ENCODE data around the gene TNFAIP1. TPM values are rescaled to one million over a fixed set of nuclear protein-coding genes. Genes with fewer than 3 reads are reported as not detected.

TNFAIP1 gene
- total and polyA plus RNA-seq, 9 donors = 21.7 to 37.3 (median 33.1) TPM

DNA sequence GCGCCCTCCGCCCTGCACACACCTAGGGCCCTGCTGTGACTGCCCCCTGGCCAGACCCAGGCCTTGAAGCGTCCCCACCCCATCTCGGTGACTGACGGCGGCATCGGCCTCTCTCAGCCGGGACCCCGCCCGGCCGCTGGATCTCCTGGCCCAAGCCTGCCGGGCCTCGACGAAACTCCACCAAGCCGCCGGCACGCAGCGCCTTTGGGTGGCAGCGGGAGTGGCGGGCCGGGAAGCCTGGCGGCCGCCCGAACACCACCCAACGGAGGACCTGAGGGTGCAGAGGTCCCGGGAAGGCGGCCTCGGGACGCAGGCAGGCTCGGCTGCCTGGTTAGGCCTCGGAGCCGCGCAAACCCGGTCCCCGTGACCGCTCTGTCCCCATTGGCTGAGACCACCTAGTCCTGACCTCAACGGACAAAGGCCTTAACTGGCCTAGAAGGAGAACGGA, 28.6 kb upstream of the TNFAIP1 start:
- 10% methylated on average over 38 of the region's 38 CpGs for WGBS (ENCODE audit: insufficient coverage)

DNA sequence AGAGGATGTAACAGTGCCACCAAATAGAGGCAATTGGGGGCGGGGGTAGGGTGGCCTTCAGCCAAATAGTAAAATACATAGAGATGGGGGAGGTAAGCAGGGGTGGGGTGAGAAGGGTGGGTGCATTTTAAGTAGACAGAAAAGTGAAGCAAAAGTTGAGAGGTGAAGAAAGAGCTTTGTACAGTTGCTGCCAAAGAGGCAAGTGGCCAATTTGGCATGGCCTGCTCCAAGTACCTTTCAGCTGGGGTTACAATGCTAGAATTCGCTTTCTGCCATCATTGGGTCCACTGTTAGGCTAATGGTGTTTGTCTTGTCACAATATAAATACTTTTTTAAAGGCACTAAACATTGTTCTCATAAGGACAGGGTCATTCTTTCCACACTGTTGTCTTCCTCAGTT, 21.7 kb upstream of the TNFAIP1 start:
- Histone ChIP-seq H3K4me3 (ENCODE audit: low read length) (no peak overlapping the region), H3K9me3 (replicated peaks; ENCODE audit: control insufficient read depth, low read depth, low read length) (no peaks in the 10 kb centered on the region), H3K27ac (ENCODE audit: low read length) (no peak overlapping the region), H3K36me3 (ENCODE audit: control insufficient read depth, insufficient read depth, low read length) (no peaks in the 10 kb centered on the region), H3K4me1 (ENCODE audit: control insufficient read depth, insufficient read depth, low read length) (peaks cover 8% of the 10 kb centered on the region), H3K27me3 (ENCODE audit: control insufficient read depth, insufficient read depth, low read length) (peaks cover 12% of the 10 kb centered on the region)
- WGBS (ENCODE audit: insufficient coverage) = 90% methylated on average over 1 of the region's 2 CpGs
- no peak for DNase-seq

More for the DNA sequence above, 28.6 kb upstream of the TNFAIP1 start:
- Histone ChIP-seq H3K36me3 (ENCODE audit: control insufficient read depth, insufficient read depth, low read length) (no peaks in the 10 kb centered on the region), H3K4me3 (ENCODE audit: low read length) (no peak overlapping the region), H3K9me3 (replicated peaks; ENCODE audit: control insufficient read depth, low read depth, low read length) (no peaks in the 10 kb centered on the region), H3K27me3 (ENCODE audit: control insufficient read depth, insufficient read depth, low read length) (peaks cover 32% of the 10 kb centered on the region), H3K27ac (ENCODE audit: low read length) (no peak overlapping the region), H3K4me1 (ENCODE audit: control insufficient read depth, insufficient read depth, low read length) (peaks cover 3% of the 10 kb centered on the region)
- DNase-seq = no peak

- no peaks in the 10 kb centered on the region for H3K9me3 ChIP-seq (replicated peaks; ENCODE audit: control insufficient read depth, low read depth, low read length)
- H3K4me3 ChIP-seq (ENCODE audit: low read length) = no peak overlapping the region
- peaks cover 8% of the 10 kb centered on the region for H3K27me3 ChIP-seq (ENCODE audit: control insufficient read depth, insufficient read depth, low read length)
- H3K4me1 ChIP-seq (ENCODE audit: control insufficient read depth, insufficient read depth, low read length) = peaks cover 17% of the 10 kb centered on the region
- DNase-seq = no peak
- no CpG with 5 or more reads among the region's 4 CpGs for WGBS (ENCODE audit: insufficient coverage)
- no peak overlapping the region for H3K27ac ChIP-seq (ENCODE audit: low read length)
- no peaks in the 10 kb centered on the region for H3K36me3 ChIP-seq (ENCODE audit: control insufficient read depth, insufficient read depth, low read length)
These were observed 19.5 kb upstream of the TNFAIP1 start for GRCh38 chr17:28315846-28316705.

DNA sequence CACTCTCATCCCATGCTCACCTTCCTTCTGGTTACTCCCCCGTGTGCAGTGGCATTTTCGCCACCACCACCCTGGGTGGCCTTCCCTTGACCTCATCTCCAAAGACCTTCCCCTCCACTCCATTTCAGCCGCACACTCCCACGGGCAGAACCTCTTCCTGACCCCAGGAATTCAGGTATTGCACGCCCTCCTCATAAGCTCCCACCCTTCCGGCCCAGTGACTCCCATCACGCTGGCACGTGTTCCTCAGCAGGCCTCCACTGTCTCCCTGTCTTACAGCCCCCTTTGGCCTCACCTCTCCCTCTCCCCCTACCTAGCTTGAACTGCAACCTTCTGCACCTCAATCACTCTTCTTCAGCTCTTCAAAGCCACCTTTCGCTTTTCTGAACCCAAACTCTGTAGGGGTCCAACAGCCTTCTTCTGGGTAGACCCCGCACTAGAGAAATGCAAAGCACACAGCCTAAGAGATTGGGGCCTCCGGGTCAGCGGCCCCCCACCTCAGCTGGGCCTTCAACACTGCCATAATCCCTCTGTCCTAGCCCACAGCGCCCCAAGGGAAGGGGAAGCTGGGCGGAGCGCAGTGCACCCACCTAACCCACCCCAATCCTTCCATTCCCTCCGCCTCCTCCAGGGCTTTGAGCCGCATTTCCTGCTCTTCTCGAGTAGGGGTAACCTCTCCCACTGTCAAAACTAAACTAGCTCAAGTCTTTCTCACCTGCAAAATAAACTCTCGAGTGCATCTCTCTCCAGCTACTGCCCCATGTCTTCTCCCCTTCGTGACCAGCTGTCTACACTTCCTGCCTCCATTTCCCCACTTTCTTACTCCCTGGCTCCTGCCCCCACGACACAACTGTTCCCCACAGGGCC, 18.2 kb upstream of the TNFAIP1 start:
- no peak overlapping the region for H3K27ac ChIP-seq (ENCODE audit: low read length)
- no peaks in the 10 kb centered on the region for H3K36me3 ChIP-seq (ENCODE audit: control insufficient read depth, insufficient read depth, low read length)
- no peaks in the 10 kb centered on the region for H3K9me3 ChIP-seq (replicated peaks; ENCODE audit: control insufficient read depth, low read depth, low read length)
- WGBS (ENCODE audit: insufficient coverage) = 72% methylated on average over 21 of the region's 21 CpGs
- peaks cover 17% of the 10 kb centered on the region for H3K4me1 ChIP-seq (ENCODE audit: control insufficient read depth, insufficient read depth, low read length)
- H3K27me3 ChIP-seq (ENCODE audit: control insufficient read depth, insufficient read depth, low read length) = peaks cover 6% of the 10 kb centered on the region
- DNase-seq = no peak
- H3K4me3 ChIP-seq (ENCODE audit: low read length) = no peak overlapping the region

DNA sequence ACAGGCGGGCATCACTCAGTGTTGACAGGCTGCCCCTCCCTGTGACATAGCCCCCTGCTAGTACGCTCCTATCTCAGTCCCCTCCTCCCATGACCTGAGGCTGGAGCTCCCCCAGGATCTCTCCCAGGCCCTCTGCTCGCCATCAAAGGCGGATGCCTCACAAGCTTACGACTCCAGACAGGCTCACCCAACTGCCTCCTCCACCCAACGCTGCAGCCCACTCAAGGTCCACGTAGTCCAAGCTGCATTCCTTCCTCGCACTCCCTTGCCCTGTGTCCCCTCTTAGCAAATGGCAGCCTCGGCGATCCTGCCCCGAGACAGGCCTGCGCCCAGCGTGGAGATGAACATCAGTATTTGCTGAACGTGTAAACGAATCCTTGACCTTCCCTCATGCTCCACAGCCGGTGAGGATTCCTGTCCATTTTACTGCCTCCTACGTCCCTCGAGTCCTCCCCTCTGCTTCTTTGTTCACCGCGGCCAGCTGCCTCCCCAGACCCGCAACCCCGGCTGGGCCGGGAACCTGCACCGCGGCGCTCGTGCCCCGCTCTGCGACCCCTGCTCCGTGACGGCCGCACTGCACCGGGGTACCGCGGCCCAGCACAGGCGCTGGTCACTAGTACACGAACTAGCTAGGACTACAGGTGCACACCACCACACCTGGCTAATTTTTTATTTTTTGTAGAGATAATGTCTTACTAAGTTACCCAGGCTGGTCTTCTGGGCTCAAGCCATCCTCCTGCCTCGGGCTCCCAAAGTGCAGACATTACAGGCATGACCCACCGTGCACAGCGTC, 17.4 kb upstream of the TNFAIP1 start:
- Histone ChIP-seq H3K27ac (ENCODE audit: low read length) (peak overlapping the region; percentile 29), H3K9me3 (replicated peaks; ENCODE audit: control insufficient read depth, low read depth, low read length) (no peaks in the 10 kb centered on the region), H3K27me3 (ENCODE audit: control insufficient read depth, insufficient read depth, low read length) (peaks cover 6% of the 10 kb centered on the region), H3K4me3 (ENCODE audit: low read length) (peak overlapping the region; percentile 62), H3K36me3 (ENCODE audit: control insufficient read depth, insufficient read depth, low read length) (no peaks in the 10 kb centered on the region), H3K4me1 (ENCODE audit: control insufficient read depth, insufficient read depth, low read length) (peaks cover 17% of the 10 kb centered on the region)
- WGBS (ENCODE audit: insufficient coverage) = 4% methylated on average over 35 of the region's 40 CpGs
- DNase-seq = no peak

GRCh38 chr17:28318759-28319597, 16.6 kb upstream of the TNFAIP1 start, which contains the start of gene TMEM97:
Gene TMEM97 (plus strand): TSS chr17:28319200. CDS start chr17:28319240, 40 bp downstream.
- Histone ChIP-seq H3K27me3 (ENCODE audit: control insufficient read depth, insufficient read depth, low read length) (peaks cover 6% of the 10 kb centered on the region), H3K36me3 (ENCODE audit: control insufficient read depth, insufficient read depth, low read length) (no peaks in the 10 kb centered on the region), H3K4me1 (ENCODE audit: control insufficient read depth, insufficient read depth, low read length) (peaks cover 17% of the 10 kb centered on the region), H3K9me3 (replicated peaks; ENCODE audit: control insufficient read depth, low read depth, low read length) (no peaks in the 10 kb centered on the region), H3K27ac (ENCODE audit: low read length) (peak within 1 kb of the TSS; percentile 74), H3K4me3 (ENCODE audit: low read length) (peak within 1 kb of the TSS; percentile 62)
- under 1% methylated on average over 61 of the region's 72 CpGs for WGBS (ENCODE audit: insufficient coverage)
- peak; percentile 99 for DNase-seq

GRCh38 chr17:28319598-28319935, 16.0 kb upstream of the TNFAIP1 start:
- 0% methylated on average over 7 of the region's 7 CpGs for WGBS (ENCODE audit: insufficient coverage)
- peak overlapping the region; percentile 74 for H3K27ac ChIP-seq (ENCODE audit: low read length)

DNA sequence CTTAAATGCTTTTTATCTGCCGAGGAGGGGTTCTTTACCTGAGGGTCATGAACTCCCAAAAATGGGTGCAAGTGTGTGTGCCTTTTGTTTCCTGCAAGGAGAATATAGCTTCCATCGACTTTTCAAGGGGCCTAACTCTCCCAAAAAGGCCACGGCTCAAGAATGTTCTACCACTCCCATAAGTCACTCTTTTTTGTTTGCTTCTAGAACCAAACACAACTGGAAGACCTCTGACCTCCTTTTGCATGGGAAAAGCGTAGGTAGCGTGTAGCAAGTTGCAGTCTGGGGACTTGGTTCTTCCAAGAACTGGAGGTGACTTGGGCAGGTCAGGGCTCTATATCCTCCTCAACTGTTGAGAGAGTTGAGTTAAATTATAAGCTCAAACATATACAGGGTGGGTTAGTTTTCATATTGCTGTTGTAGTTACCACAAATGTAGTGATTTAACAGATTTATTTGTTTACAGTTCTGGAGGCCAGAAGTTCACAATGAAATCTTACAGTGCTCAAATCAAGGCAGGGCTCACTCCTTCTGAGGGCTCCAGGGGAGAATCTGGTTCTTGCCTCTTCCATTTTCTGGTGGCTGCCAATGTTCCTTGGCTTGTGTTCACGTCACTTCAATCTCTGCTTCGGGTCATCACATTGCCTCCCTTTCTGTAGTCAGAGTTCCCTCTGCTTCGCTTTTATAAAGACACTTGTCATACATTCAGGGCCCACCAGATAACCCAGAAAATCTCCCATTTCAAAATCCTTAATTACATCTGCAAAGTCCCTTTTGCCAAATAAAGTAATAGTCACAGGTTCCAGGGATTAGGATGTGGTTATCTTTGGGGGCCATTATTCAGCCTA, 15.1 kb upstream of the TNFAIP1 start:
- WGBS (ENCODE audit: insufficient coverage) = 60% methylated on average over 3 of the region's 8 CpGs
- DNase-seq = no peak
- Histone ChIP-seq H3K36me3 (ENCODE audit: control insufficient read depth, insufficient read depth, low read length) (no peaks in the 10 kb centered on the region), H3K4me3 (ENCODE audit: low read length) (no peak overlapping the region), H3K27me3 (ENCODE audit: control insufficient read depth, insufficient read depth, low read length) (peaks cover 6% of the 10 kb centered on the region), H3K27ac (ENCODE audit: low read length) (no peak overlapping the region), H3K9me3 (replicated peaks; ENCODE audit: control insufficient read depth, low read depth, low read length) (no peaks in the 10 kb centered on the region), H3K4me1 (ENCODE audit: control insufficient read depth, insufficient read depth, low read length) (peaks cover 17% of the 10 kb centered on the region)

More at GRCh38 chr17:28319598-28319935, 16.0 kb upstream of the TNFAIP1 start:
- Histone ChIP-seq H3K4me1 (ENCODE audit: control insufficient read depth, insufficient read depth, low read length) (peaks cover 17% of the 10 kb centered on the region), H3K36me3 (ENCODE audit: control insufficient read depth, insufficient read depth, low read length) (no peaks in the 10 kb centered on the region), H3K9me3 (replicated peaks; ENCODE audit: control insufficient read depth, low read depth, low read length) (no peaks in the 10 kb centered on the region), H3K27me3 (ENCODE audit: control insufficient read depth, insufficient read depth, low read length) (peaks cover 6% of the 10 kb centered on the region), H3K4me3 (ENCODE audit: low read length) (peak overlapping the region; percentile 62)
- DNase-seq = no peak
